Mesothelial cell of epicardium (in vitro differentiated cells): ENCODE measurements around the gene TFEC. TPM values are rescaled to one million over a fixed set of nuclear protein-coding genes. Genes with fewer than 3 reads are reported as not detected.
"Not testable (repeated sequence)": the region's sequence is repeated elsewhere in the genome, so short reads cannot be mapped to it uniquely, and the experiment has no call there.

Experiments
- DNase-seq, 2 experiments: peaks; one replicate each; pipeline ENCODE4 v3.0.0; 2021; ENCODE audit warnings: low spot score in 2 of 2; ENCODE audit not compliant: unreplicated experiment in 2 of 2
- H3K27ac Mint-ChIP-seq: 2 replicates; pipeline ENCODE4 v1.8.0; 2021; ENCODE audit warnings: mixed read lengths
- H3K27me3 Mint-ChIP-seq: 2 replicates; pipeline ENCODE4 v1.8.0; 2021; ENCODE audit warnings: low read depth, mixed read lengths
- H3K36me3 Mint-ChIP-seq: 2 replicates; pipeline ENCODE4 v1.8.0; 2021; ENCODE audit warnings: mixed read lengths
- H3K4me1 Mint-ChIP-seq: 2 replicates; pipeline ENCODE4 v1.8.0; 2021; ENCODE audit warnings: mixed read lengths
- H3K4me3 Mint-ChIP-seq: 2 replicates; pipeline ENCODE4 v1.8.0; 2021; ENCODE audit warnings: mild to moderate bottlenecking, moderate library complexity, mixed read lengths
- H3K9me3 Mint-ChIP-seq: 2 replicates; pipeline ENCODE4 v1.8.0; 2021; ENCODE audit warnings: mixed read lengths
- CTCF ChIP-seq: fragments of 200-600 bp; sonication (generic); IDR thresholded peaks from one replicate; pipeline ENCODE4 v1.5.0; 2021; ENCODE audit warnings: antibody characterized with exemption; ENCODE audit not compliant: unreplicated experiment
- total RNA-seq: library from RNA; stranded (reverse); gene quantifications from 3 replicates; pipeline ENCODE4 v1.2.1, GENCODE V29; 2021

Gene TFEC
- total RNA-seq, 1 donor from 2014 or later, result 0.49 TPM

- Mint-ChIP-seq H3K36me3 (no peaks in the 10 kb centered on the region), H3K4me3 (no peak overlapping the region), H3K27ac (no peak overlapping the region), H3K27me3 (no peaks in the 10 kb centered on the region), H3K9me3 (no peaks in the 10 kb centered on the region), H3K4me1 (no peaks in the 10 kb centered on the region)
- no peak for TF ChIP-seq CTCF
- no peak for DNase-seq
Observed at GRCh38 chr7:116018731-116019130, 11.8 kb downstream of the TFEC start.

- no peaks in the 10 kb centered on the region for H3K27me3 Mint-ChIP-seq
- H3K4me1 Mint-ChIP-seq, result no peaks in the 10 kb centered on the region
- H3K9me3 Mint-ChIP-seq, result peaks cover 4% of the 10 kb centered on the region
- no peaks in the 10 kb centered on the region for H3K36me3 Mint-ChIP-seq
- no peak for TF ChIP-seq CTCF
- no peak for DNase-seq
- H3K4me3 Mint-ChIP-seq, result no peak overlapping the region
- H3K27ac Mint-ChIP-seq, result no peak overlapping the region
Observed at GRCh38 chr7:116013675-116014074, 16.9 kb downstream of the TFEC start.

- peaks cover 8% of the 10 kb centered on the region for H3K9me3 Mint-ChIP-seq
- no peak overlapping the region for H3K4me3 Mint-ChIP-seq
- no peak overlapping the region for H3K27ac Mint-ChIP-seq
- H3K36me3 Mint-ChIP-seq, result no peaks in the 10 kb centered on the region
- H3K4me1 Mint-ChIP-seq, result no peaks in the 10 kb centered on the region
- DNase-seq, result no peak
- no peaks in the 10 kb centered on the region for H3K27me3 Mint-ChIP-seq
- TF ChIP-seq CTCF, result no peak
Observed at GRCh38 chr7:116011584-116011983, 19.0 kb downstream of the TFEC start.

- not testable (repeated sequence) for DNase-seq, H3K27me3 Mint-ChIP-seq, H3K27ac Mint-ChIP-seq, H3K4me3 Mint-ChIP-seq, H3K36me3 Mint-ChIP-seq, H3K4me1 Mint-ChIP-seq
- H3K9me3 Mint-ChIP-seq, result peaks cover 48% of the 10 kb centered on the region
Observed at GRCh38 chr7:116004762-116005161, 25.8 kb downstream of the TFEC start.

GRCh38 chr7:115997221-115997620, 33.3 kb downstream of the TFEC start:
- H3K27me3 Mint-ChIP-seq, result no peaks in the 10 kb centered on the region
- peaks cover 61% of the 10 kb centered on the region for H3K9me3 Mint-ChIP-seq

GRCh38 chr7:115995701-115996100, 34.9 kb downstream of the TFEC start:
- no peaks in the 10 kb centered on the region for H3K27me3 Mint-ChIP-seq
- H3K36me3 Mint-ChIP-seq, result peaks cover 4% of the 10 kb centered on the region
- no peak overlapping the region for H3K4me3 Mint-ChIP-seq
- H3K4me1 Mint-ChIP-seq, result no peaks in the 10 kb centered on the region
- TF ChIP-seq CTCF, result no peak
- no peak for DNase-seq
- no peak overlapping the region for H3K27ac Mint-ChIP-seq
- H3K9me3 Mint-ChIP-seq, result peaks cover 60% of the 10 kb centered on the region

More at GRCh38 chr7:115997221-115997620, 33.3 kb downstream of the TFEC start:
- Mint-ChIP-seq H3K36me3 (peaks cover 4% of the 10 kb centered on the region), H3K4me1 (no peaks in the 10 kb centered on the region), H3K4me3 (no peak overlapping the region), H3K27ac (no peak overlapping the region)
- TF ChIP-seq CTCF, result no peak
- no peak for DNase-seq
